Measurements from ENCODE around the gene INHBB.
"Not testable (repeated sequence)": the region's sequence is repeated elsewhere in the genome, so short reads cannot be mapped to it uniquely, and the experiment has no call there.

INHBB gene

DNA sequence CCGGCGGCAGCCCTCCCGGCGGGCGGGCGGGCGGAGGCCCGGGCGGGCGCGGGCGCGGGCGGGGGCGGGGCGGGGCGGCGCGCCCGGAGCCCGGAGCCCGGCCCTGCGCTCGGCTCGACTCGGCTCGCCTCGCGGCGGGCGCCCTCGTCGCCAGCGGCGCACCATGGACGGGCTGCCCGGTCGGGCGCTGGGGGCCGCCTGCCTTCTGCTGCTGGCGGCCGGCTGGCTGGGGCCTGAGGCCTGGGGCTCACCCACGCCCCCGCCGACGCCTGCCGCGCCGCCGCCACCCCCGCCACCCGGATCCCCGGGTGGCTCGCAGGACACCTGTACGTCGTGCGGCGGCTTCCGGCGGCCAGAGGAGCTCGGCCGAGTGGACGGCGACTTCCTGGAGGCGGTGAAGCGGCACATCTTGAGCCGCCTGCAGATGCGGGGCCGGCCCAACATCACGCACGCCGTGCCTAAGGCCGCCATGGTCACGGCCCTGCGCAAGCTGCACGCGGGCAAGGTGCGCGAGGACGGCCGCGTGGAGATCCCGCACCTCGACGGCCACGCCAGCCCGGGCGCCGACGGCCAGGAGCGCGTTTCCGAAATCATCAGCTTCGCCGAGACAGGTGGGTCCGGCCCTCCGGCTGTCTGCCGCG is at the start of gene INHBB:
Gene INHBB, plus strand, starts transcription at position 111 of the 641 bp plus-strand sequence. Its CDS starts 53 bp downstream, at position 164.
- DNase-seq: peak; percentile 17

DNA sequence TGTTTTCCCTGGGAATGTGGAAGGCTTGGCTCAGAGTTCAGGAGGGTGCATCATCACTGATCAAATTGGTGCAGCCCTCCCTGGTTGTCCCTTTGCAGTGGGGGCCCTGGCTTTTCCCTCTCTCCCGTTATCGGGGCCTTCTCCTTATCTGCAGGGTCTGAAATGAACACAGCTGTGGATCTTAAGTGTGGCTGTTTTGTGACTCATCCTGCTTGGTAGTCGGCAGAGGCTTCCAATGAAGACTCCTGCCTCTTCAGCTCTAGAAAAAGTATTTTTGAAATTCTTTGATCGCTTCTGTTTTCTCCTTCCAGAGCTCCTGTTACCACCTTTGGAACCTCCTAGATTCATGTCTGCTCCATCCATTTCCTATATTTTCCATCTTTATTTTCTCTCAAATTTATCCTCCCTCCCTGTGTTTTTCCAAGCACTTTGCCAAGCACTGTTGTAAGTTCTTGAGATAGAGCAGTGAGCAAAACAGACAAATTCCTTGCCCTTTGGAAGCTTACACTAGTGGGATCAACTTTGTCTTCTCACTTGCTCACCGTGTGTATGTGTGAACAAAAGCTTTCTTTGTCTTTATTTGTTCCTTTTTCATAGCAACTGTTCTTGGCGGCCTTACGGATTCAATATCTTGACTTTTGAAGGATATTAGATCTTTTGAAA is 47.6 kb upstream of the INHBB start:
- no peak for DNase-seq

DNA sequence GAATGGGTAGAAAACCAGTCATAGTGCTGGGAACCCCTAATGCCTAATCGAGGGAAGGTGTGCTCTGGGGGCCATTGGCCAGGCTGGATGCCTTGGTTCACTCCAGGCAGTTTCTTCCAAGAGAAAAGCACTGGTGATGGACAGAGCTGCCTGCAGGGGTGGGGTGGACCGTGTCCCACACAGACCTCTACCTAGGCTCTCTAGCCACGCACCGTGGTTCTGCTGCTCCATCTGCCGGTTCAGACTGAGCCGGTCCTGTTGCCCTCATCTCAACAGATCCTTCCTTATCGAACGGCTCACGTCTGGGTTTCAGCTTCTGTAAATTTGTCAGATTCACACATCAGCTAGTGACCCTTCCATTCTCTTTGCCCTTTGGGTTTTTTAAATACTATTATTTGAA is 46.9 kb upstream of the INHBB start:
- DNase-seq: no peak

DNA sequence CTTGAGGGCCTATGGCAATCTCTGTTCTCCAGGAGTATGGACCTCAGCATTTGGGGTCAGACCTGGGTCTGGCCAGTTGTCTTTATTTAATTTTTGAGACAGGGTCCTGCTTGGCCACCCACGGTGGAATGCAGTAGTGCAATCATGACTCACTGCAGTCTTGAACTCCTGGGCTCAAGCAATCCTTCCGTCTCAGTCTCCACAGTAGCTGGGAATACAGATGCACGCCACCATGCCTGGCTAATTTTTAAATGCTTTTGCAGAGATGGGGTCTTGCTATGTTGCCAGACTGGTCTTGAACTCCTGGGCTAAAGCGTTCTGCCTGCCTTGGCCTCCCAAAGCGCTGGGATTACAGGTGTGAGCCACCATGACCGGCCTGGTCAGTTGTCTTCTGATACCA is 46.4 kb upstream of the INHBB start:
- DNase-seq: no peak

DNA sequence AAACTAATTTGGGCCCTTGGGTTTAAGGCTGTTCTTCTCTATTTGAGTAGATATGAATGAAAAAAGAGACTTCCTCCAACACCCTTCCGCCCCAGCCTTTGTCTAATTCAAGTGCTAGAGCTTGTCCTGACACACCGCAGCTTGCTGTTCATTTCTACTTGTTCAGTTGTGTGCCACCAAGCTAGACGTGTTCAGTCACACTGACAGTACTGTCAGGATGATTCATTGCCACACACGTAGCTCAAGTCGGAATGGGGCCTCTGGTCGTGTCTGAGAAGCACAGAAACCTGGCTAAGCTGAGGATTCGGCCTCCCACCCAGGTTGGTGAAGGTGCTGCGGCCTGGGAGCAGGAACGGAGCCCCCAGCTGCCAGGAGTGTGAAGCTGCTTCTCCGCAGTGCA is 45.6 kb upstream of the INHBB start:
- no peak for DNase-seq

DNA sequence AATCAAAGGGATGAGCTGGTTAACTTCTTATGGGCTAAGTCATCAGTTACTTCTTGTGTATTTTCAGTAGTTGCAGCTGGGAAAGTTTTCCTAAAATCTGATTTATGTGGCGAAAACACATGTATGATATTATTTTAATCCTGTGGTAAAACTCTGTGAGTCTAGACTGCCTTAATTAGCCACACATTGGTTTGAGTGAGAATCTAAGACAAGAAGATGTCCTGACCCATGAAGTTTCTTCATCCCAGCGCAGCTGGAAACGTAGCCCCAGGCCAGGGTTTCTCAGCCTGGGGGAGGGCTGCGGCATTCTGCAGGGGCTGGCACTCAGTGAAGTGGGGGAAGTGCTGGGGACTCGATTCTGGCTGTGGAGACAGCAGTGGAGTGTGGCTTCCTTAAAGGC is 44.7 kb upstream of the INHBB start:
- DNase-seq: no peak

DNA sequence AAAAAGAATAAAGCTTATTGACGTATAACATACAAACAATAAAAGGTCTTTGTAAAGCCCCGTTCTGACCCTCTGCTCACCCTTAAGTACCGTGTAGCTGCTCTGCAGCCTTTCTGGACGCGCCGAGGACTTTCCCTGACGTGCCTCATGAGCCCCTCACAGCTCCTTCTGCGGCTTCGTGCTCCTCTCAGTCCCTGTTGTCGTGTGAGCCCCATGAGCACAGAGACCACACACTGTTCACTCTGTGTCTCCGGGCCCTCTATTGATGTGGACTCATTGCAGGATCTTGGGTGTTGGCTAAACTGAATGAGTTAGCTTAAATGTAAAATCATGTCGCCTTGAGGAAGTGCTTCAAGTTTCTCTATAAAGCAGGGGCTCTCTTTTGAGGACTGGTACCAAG is 43.6 kb upstream of the INHBB start:
- no peak for DNase-seq

DNA sequence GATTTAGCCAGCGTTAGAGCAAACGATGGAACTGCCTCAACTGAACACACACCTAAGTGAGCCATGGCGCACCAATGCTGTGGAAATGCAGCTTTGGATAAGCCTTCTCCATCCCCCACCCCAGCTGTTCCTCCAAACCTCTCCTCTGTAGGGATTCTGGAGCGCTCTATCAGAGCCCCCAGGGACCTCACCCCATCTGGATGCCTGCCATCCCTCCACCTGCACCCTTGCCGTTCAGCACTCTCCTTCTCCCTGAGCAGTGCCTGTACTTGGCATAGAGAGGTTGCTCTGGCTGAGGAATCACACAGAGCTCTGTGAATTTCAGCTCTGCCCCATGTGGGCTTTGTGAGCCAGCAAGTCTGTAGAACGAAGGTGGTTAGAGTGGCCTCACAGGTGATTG is 42.8 kb upstream of the INHBB start:
- DNase-seq: no peak

DNA sequence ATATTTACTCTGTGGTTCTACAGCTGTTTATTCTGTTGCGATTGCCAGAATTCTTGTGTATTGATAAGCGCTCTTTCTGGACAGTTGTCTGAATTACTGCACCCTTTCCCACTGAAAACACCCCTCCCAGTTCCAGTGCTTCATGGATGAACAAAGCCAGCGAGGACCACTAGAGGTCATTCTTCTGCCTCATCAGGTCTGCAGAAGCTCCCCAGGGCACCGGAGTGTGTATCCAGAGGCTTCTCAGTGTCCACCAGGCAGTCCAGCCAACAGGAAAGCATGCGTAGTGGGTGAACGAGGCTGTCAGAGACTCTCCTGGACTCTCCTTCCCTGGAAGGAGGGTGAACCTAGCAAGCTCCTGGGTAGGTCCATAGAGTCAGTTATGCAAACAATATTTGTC is 40.6 kb upstream of the INHBB start:
- DNase-seq: peak; percentile 52

DNA sequence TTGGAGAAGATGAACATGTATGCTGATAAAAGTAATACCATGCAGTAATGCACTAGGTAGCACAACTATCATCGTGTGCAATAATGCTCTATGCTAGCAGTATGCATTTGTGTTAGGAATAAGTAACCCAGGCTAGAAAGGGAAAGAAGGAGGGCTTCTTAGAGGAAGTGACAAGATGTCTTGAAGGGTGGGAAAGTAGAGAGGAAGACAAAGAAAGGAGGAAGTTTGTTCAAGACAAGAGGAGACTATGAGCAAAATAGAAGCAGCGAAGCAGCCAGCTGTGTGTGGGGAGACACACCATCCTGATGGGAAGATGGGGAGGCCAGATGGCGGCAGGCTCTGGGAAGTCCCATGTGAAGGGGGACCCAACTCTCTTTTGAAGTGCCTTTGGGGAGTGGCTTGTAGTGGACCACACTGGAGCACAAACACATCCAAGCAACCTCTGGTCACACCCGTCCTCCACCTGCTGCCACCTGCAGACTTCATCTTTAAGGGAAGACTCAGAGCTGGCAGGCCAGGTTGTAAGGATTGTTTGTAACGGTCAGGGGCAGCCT is 39.9 kb upstream of the INHBB start:
- DNase-seq: no peak

DNA sequence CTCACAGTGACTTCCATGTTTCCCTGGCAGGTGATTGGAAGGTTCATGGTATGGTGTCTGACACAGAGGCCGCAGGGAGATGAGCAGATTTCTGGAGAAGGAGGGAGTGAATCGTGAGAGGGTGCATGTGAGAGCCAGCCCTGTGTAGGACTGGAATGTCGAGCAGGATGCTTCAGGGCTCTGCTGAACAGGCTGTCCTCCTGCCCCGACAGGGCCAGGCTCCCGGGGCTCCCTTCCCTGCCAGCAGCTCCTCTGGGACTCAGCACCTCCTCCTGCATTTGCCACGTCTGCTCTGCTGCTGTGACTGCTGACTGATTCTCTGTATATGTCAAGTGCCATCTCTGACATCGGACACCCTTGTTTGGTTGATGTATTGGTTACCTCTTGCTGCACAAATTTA is 38.5 kb upstream of the INHBB start:
- no peak for DNase-seq

DNA sequence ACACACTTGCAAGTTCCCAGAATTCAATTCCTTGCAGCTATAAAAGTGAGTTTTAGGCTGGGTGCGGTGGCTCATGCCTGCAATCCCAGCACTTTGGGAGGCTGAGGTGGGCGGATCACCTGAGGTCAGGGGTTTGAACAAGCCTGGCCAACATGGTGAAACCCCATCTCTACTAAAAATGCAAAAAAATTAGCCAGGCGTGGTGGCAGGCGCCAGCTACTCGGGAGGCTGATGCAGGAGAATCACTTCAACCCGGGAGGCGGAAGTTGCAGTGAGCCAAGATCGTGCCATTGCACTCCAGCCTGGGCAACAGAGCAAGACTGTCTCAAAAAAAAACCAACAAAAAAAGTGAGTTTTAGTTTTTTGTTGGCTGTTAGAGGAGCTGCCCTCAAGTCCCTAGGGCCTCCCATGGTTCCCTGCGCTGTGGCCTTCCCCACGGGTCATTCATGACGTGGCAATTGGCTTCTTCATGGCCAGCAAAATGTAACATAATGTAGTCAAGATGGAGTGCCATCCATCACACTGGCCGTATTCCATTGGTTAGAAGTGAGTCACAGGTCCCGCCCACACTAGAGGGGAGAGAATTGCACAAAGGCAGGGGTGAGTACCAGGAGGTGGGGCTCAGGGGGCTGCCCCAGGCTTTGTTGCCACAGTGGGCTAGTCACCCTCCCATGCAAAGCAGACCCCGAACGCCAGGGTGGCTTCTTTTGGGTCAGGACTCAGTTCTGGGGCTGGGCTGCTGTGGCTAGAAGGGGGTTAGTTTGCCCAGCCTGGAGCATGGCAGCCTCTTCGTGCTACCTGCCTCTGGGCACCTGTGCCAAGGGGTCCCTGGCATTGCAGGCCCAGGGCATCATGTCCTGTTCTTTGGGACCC is 37.7 kb upstream of the INHBB start:
- no peak for DNase-seq

DNA sequence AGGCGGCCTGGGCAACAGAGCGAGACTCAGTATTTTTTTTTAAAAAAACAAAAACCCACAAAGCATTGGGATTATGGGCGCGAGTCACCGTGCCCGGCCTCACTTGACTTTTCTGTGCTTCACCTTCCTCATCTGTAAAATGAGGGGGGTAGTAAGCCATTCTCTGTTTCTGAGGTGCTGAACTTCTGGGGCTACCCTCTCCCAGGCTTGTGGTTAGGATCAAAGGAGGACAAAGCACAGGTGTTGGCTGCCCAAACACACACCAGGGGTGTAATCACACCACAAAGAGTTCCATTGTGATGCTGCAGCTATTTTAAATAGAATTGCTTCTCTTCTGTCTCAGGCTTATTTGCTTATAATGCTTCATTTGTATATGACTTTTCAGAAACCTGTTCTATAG is 35.8 kb upstream of the INHBB start:
- no peak for DNase-seq

DNA sequence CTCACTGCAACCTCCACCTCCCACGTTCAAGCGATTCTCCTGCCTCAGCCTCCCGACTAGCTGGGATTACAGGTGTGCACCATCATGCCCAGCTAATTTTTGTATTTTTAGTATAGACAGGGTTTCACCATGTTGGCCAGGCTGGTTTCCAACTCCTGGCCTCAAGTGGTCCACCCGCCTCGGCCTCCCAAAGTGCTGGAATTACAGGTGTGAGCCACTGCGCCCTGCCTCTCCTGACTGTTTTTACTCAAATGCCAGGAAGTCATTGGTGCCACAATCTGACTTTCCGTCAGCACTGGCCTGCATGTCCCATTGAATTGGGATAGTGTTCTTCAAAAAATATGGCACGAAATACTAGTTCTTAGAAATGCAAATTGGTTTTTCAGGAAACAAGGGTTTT is 35.1 kb upstream of the INHBB start:
- not testable (repeated sequence) for DNase-seq

DNA sequence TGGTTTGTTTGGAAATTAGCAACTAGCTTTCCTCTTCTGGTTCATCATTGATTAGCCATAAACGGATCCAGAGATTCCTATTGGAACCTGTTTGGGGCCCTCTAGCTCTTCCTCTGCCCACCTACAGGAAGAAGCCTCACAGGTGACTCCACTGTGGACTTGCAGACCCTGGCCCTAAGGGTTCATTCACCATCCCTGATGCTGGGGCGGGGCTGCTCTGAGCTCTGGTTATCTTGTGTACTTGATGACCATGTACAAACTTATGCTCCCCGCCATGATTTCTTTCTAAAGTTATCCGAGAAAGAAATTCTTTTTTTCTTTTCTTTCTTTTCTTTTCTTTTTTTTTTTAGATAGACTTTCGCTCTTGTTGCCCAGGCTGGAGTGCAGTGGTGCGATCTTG is 33.9 kb upstream of the INHBB start:
- no peak for DNase-seq

DNA sequence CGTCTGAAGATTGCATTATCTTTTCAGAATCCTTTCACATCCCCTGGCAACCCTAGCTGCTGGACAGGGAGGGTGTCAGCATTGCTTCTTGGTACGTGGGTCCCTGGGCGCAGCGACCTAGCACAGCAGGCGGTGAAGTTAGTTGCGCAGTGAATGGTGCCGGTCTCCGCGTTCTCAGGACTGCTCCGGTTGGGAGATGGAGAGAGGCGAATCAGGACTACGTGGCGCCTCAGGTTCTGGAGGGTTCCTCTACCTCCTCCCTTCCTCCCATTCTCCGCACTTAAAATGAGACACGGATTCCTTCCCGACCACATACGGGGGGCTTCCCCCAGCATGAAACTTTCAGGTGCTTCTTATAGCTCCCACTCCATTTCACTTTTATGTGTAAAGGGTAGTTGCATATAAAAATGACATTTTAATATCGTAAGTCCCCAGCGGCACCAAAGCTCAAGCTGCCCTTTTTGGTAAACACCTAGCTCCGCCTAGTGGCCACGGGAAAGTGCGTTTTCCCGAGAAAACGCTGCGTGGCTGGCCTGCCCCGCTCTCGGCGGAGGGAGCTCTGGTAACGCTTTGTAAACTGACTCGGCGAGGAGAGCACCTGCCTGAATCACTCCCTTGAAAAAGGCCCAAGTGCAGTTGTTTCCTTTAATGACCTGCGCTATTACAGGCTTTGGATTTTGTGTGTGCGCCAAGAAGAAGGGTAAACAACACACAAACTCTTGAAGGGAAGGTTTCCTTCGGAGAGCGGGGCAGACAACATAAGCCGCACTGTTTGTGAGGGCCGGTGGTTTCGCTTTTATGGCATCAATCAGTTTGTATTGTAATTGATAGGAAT is 32.9 kb upstream of the INHBB start:
- DNase-seq: peak; percentile 85

DNA sequence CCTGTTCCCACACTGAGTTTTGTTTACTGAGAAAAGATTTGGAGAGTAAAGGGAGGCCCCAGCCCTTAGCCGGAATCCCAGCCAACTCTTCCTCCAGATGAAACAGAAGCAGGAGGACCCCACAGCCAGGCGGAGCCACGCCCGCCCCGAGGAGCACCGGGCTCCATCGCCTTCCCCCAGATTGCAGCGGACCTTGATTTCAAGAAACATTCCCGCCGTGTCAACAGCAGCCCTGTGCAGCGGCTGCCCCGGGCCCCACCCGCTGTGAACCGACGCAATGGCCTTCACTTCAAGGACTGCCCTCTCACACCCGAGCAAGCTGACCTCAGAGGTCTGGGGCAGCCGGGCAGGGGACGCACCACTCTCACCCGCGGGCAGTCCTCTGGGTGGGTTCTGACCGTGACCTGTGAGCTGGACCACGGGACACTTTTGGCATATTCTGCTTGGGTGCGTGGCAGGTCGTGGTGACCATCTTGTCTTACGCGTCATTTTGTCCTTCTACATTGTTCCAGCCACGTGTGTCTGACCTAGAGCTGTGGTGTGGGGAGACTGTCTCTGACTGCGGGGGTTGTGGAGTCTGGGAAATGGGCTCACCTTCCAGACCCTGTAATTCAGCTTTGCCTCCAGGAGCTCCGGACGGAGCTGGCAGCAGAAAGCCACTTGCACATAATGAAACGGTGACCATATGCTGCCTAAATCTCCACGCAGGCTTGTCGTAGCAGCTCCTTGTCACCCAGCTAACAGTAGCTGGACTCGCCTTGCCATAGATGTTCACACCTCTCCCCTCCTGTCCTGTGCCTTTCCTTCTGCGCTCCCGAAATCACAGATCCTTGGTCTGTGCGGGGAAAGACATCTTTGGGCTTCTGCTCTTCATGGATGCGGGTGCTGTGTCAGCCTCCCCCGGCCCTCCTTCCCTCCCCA is 32.0 kb upstream of the INHBB start:
- no peak for DNase-seq

DNA sequence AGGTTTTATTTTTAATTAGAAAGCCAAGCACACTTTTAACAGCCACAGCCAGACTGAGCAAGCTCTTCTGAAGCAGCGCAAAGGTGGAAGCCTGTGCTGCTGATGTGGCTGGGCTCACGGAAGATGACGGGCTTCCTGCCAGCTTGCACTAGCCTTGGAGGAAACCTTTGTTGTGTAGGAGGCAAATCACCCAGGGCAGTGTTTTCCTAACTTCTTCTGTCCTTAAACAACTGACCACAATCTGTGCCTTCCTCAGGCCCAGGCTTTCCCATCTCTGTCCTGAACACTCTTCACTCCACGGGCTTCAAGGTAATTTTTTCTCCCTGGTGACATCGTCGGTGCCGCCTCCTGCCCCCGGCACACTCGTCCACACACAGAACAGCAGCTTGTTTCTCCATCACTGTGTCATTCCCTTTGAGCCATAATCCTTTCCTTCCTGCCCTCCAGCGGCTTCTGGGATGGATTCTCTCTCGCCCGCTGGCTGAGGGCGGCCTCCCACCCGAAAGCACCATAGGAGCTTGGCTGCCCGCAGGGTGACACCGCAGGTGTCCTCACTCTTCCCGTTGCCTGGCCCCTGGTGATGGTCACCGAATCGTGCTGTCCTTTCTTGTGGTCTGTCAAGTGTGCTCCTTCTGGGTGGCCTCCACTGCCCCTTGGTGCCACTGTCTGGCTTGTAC is 31.1 kb upstream of the INHBB start:
- DNase-seq: no peak

DNA sequence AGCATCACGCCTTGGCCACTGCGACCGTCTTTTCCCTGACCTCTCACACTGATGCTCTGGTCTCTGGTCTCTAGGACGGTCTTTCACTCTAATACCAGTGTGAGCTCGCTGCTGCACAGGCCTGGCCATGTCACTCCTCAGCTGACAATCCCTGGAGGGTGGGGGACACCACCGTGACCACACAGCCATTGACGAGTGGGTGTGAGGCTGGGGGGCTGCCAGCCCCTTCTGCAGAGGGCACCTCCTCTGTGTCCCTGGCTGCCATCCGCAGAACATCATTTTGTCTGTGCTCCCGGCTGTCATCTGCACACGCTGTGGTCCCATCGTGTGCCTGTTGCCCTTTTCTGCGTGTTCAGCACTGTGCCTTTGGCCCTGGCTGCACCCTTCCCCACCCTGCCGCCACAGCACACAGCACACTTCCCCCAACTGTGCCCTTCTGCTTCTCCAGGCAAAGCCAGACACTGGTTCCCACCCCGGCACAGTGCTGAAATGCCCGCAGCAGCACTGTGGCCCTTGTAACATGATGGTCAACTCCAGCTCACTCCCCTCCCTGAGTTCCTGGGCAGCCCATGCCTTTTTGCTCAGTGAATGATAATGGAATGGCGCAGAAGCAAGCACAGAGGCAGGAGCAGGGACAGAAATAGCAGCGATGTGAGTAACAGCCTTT is 30.4 kb upstream of the INHBB start:
- DNase-seq: no peak

DNA sequence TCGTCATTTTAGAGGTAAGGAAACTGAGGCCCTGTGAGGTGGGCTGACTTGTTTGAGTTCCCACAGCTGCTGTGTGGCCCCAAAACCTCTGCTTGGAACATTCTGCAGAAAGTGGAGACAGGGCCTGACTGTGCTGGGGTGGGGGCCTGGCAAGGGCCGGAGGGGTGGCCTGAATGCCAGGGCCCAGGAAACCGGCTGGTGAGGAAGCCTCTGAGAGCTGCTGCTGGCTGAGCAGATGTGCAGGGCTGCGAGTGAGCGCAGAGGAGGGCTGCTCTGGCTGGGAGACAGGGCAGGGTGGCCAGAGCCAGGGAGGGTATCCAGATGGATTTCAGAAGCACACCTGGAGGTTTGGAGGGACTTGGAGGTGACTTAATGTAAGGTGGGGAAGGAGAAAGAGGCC is 29.9 kb upstream of the INHBB start:
- DNase-seq: no peak
